Fibroblast of lung (primary cell): ENCODE measurements around the gene RAB3GAP1.

ENCODE experiments used
- EZH2 ChIP-seq: IDR thresholded peaks from 2 replicates; pipeline ENCODE4 v1.5.1; 2012; ENCODE audit warnings: low read length, control low read depth, mild to moderate bottlenecking; ENCODE audit errors: missing control alignments
- TF ChIP-seq, protein P1 (sequence below), 2 donors: IDR thresholded peaks in 1 of 2; conservative IDR thresholded peaks in 1 of 2; 1 replicate in 1 of 2; 2 replicates in 1 of 2; pipeline ENCODE4 v1.5.1; 2011 to 2012; ENCODE audit warnings: low read length in 2 of 2, control low read depth in 1 of 2, inconsistent platforms in 1 of 2, low read depth in 1 of 2, mild to moderate bottlenecking in 1 of 2

- TF ChIP-seq, protein P1, sequence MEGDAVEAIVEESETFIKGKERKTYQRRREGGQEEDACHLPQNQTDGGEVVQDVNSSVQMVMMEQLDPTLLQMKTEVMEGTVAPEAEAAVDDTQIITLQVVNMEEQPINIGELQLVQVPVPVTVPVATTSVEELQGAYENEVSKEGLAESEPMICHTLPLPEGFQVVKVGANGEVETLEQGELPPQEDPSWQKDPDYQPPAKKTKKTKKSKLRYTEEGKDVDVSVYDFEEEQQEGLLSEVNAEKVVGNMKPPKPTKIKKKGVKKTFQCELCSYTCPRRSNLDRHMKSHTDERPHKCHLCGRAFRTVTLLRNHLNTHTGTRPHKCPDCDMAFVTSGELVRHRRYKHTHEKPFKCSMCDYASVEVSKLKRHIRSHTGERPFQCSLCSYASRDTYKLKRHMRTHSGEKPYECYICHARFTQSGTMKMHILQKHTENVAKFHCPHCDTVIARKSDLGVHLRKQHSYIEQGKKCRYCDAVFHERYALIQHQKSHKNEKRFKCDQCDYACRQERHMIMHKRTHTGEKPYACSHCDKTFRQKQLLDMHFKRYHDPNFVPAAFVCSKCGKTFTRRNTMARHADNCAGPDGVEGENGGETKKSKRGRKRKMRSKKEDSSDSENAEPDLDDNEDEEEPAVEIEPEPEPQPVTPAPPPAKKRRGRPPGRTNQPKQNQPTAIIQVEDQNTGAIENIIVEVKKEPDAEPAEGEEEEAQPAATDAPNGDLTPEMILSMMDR (conservative IDR thresholded peaks at IDR 0.05 in 1 of 2, IDR thresholded peaks at IDR 0.05 in 1 of 2; ENCODE audit: low read depth in 1 of 2, low read length in 2 of 2): no peak
- TF ChIP-seq EZH2: no peak
These were observed 47.9 kb downstream of the RAB3GAP1 start for GRCh38 chr2:135099802-135100483.
